ENCODE measurements around the gene DOCK8.

DNA sequence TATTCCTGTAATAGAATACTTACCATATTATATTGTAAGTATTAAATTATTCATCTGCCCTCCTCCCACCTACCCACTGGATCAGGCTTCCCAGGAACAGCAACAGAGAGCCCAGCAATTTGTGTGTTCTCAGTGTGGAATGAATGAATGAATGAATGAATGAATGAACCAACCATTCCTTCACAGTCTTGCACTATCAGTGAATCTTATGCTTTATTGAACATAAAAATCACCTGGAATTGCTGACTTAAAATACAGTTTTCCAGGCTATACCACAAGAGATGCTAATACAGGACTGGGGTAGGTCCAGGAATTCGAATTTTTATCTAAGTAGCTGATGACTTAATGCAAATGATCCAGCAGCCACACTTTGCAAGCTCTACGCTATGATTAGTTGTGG lies 51.6 kb downstream of the DOCK8 start:
- TF ChIP-seq CTCF (conservative IDR thresholded peaks at IDR 0.05; ENCODE audit: low read depth, low read length), result no peak
- TF ChIP-seq, protein P1, sequence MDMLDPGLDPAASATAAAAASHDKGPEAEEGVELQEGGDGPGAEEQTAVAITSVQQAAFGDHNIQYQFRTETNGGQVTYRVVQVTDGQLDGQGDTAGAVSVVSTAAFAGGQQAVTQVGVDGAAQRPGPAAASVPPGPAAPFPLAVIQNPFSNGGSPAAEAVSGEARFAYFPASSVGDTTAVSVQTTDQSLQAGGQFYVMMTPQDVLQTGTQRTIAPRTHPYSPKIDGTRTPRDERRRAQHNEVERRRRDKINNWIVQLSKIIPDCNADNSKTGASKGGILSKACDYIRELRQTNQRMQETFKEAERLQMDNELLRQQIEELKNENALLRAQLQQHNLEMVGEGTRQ (IDR thresholded peaks at IDR 0.05; ENCODE audit: low read depth, low read length), result no peak
- no peak for TF ChIP-seq CEBPB (IDR thresholded peaks at IDR 0.05; ENCODE audit: low read depth, low read length)
- TF ChIP-seq POLR2A (IDR thresholded peaks at IDR 0.05; ENCODE audit: low read depth, low read length), result no peak
